Measurements from ENCODE around the gene GIGYF1. TPM values are rescaled to one million over a fixed set of nuclear protein-coding genes. Genes with fewer than 3 reads are reported as not detected.
A peak's percentile ranks its signal among the peaks of the same experiment; 100 is the strongest.

GIGYF1 gene
- total RNA-seq, 1 experiment from 2014 or later = 28.1 TPM

GRCh38 chr7:100686201-100686821 is 7.7 kb downstream of the GIGYF1 start:
- in situ Hi-C loops (cut with HindIII; ENCODE audit: low sequenced_read_pairs) = no loop called here
- no peak for DNase-seq (ENCODE audit: low spot score)

GRCh38 chr7:100685631-100686145 is 8.4 kb downstream of the GIGYF1 start:
- DNase-seq (ENCODE audit: low spot score) = no peak
- in situ Hi-C loops (cut with HindIII; ENCODE audit: low sequenced_read_pairs) = no loop called here

DNA sequence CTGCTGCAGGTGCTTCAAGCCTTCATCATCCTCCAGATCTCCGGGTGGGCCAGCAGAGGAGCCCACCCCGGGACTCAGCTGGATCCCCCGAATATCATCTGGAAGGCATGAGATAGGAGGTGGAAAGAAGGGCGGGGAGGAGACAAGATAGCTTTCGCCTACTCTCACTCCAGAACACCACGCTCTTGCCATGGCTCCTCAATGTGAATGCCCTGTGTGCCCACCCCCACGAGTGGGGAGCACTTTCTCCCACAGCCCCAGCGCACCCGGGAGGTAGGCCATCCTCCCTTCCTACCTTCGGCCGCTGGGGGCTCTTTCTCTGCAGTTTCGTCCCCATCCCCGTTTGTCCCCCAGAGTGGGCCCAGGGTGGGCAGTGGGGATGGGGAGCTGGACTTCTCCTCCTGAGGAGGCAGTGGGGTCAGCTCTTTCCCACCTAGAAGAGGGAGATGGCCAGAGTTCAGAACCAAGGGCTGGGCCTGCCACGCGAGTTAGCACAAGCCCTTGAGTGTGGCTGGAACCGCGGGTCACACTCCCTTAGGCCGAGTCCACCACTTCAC is 8.9 kb downstream of the GIGYF1 start:
- in situ Hi-C loops (cut with HindIII; ENCODE audit: low sequenced_read_pairs) = no loop called here
- no peak for DNase-seq (ENCODE audit: low spot score)

- DNase-seq (ENCODE audit: low spot score) = no peak
- in situ Hi-C loops (cut with HindIII; ENCODE audit: low sequenced_read_pairs) = no loop called here
Measured at GRCh38 chr7:100684534-100685042, 9.5 kb downstream of the GIGYF1 start.

- in situ Hi-C loops (cut with HindIII; ENCODE audit: low sequenced_read_pairs) = no loop called here
- no peak for DNase-seq (ENCODE audit: low spot score)
Measured at GRCh38 chr7:100683659-100684533, 10.2 kb downstream of the GIGYF1 start.

DNA sequence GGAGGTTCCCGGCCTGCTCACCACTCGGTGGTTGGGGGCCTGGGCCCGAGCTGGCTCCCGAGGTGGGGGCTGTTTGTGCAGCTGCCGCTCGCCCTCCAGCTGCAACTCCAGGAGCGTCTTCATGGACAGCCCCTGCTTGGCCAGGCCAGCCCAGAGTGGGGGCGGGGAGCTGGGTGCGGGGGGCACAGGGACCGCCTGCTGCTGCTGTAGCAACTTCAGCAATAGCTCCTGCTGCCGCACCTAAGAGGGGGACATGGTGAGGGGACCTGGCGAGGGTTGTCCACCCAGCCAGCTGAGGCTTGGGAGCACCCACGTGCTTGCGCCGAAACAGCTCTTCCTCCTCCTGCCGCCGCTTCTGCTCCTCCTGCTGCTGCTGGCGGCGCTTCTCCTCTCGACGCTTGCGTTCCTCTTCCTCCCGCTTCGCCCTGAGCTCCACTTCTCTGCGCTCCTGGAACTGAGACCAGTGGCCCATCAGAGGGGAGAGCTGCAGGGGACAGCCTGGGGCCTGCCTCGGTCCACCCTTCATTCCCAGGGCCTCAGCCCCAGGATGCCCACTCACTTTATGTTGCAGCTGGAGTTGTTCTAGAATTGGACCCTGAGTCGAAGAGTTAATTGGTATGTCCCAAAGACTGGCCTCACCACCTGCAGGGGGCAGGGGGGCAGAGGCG is 10.9 kb downstream of the GIGYF1 start:
- in situ Hi-C loops (cut with HindIII; ENCODE audit: low sequenced_read_pairs) = no loop called here
- DNase-seq (ENCODE audit: low spot score) = no peak

DNA sequence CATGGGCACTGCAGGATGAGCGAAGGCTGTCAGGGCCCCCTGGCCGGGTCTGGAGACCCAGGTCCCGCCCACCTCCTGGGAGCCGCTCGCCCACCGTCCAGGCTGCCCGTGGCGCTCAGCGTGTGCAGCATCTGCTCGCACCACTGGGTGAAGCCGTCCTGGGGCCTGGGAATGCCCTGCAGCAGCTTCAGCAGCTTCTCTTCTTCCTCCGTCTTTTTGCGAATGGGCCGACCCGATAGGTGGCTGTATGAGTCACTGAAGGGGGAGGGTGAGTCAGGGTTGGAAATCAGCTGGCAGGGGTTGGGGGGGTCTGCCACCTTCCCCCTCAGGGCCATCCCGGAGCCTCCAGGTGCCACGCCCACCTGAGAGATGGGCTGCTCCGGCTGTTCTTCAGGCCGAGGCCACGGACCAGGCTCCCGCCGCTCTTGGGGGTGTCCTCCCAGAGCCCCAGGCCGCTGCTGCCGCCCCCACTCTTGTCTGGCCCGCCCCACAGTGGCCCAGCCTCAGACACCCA is 11.8 kb downstream of the GIGYF1 start:
- in situ Hi-C loops (cut with HindIII; ENCODE audit: low sequenced_read_pairs) = no loop called here

DNA sequence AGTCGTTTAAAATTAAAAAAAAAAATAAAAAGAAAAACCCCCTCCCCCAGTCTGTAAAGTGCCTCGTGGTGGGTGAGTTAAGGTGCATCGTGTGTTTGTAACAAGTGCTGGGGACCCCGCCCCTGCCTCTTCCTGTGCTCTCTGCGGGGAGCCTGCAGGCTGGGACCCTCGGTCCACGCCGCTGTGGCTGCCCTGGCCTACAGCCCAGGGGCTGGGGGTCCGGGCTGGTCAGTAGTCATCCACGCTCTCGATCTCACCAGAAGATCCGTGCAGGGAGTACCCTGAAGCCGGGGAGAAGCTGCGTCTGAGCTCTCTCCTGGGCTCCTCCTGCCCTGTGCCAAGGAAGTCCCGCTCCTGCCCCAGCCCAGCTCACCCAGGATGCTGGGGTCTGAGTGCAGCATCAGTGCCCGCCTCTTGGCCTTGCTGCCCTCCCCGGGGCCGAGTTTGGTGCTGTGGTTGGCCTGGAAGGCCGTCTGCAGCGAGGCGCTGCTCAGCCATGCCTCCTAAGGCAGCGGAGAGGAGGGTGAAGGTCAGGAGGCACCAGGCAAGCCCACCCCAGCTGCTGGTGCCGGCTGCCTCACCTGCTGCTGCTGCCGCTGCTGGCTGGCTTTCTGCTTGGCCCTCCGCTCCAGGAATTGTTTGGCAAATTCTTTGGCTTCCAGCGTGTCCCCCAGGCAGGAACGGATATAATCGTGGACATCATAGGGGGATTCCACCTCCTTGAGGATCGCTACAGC is 12.4 kb downstream of the GIGYF1 start:
- in situ Hi-C loops (cut with HindIII; ENCODE audit: low sequenced_read_pairs) = no loop called here
- DNase-seq (ENCODE audit: low spot score) = no peak

More for the DNA sequence above, 11.8 kb downstream of the GIGYF1 start:
- DNase-seq (ENCODE audit: low spot score) = no peak

DNA sequence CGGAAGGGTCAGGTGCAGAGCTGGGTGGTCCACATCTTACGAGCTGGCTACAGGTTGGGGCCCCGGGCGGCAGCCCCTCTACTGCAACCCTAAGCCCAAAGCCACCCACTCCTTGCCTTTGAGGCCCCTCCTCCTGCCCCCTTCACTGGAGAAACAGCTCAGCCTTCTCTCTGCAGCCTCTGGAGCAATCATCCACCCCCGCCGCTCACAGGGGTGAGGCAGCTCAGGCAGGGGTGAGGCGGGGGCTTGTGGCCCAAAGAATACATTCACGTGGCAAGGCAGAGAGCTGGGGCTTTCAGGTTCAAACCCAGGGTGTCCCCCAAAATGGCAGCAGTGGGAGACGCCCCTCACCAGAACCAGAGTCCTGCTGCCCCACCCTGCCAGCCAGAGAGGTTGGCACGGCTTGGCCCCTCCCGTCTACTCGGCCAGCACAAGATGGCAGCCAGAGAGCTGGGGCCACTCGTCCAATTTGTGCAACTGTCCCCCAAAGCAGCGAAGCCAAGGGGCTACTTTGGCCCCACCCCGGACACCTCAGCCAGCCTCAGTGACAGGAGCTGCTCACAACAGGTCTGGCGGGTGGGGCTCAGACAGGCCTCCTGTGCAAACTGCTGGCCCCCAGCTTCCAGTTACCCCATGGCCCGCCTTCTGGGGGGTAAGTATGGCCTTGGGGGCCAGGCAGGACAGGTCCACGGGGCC is 13.3 kb downstream of the GIGYF1 start:
- in situ Hi-C loops (cut with HindIII; ENCODE audit: low sequenced_read_pairs) = no loop called here
- DNase-seq (ENCODE audit: low spot score) = no peak

- in situ Hi-C loops (cut with HindIII; ENCODE audit: low sequenced_read_pairs) = no loop called here
- DNase-seq (ENCODE audit: low spot score) = peak; percentile 46
Measured at GRCh38 chr7:100679927-100680575, 14.0 kb downstream of the GIGYF1 start.

DNA sequence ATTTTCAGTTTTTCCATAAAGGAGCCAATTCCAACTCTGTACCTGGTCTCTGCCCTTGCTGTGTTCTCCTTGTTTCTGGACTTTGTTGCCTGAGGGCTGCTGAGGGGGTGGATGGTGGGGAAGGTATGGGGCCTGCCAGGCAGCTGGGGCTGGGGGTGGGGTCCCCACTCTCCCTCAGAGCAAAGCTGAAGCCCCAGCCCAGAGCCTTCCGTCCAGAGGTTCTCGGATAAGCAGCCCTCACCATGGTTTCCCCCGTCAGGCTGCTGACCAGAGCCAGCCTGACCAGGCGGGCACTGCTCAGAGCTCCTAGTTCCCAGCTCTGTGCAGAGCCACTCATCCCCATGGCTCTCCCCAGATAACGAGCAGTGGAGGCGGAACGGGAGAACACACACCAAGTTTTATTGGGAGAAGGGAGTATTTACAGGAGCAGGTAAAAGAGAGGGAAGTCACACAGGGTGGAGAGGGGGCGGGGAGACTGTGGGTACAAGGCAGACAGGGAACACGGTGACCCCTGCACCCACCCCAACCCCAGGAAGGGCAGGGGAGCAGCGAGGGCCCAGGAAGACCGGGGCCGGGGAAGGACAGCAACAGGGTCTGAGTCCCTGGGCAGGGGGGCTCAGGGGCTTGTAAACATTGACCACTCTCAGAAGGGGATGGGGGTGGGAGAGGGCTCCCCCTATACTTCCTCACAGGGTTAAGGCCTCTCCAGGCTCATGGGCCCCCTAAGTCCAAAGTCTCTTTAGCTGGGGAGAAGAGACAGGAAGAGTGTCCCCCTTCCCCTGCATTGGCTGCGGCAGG is 14.7 kb downstream of the GIGYF1 start:
- DNase-seq (ENCODE audit: low spot score) = no peak
- in situ Hi-C loops (cut with HindIII; ENCODE audit: low sequenced_read_pairs) = no loop called here

DNA sequence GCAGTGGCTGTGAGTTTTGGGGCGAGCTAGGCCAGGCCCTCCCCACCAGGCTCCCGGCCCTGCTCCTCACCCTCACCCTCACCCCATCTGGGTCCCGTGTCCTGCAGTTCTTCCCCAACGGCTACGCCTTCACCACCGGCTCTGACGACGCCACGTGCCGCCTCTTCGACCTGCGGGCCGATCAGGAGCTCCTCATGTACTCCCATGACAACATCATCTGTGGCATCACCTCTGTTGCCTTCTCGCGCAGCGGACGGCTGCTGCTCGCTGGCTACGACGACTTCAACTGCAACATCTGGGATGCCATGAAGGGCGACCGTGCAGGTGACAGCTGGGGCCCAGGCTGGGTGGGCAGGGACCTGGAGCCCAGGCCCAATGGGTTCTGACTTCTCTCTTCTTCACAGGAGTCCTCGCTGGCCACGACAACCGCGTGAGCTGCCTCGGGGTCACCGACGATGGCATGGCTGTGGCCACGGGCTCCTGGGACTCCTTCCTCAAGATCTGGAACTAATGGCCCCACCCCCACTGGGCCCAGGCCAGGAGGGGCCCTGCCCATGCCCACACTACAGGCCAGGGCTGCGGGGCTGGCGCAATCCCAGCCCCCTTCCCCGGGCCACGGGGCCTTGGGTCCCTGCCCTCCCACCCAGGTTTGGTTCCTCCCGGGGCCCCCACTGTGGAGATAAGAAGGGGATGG is 15.6 kb downstream of the GIGYF1 start:
- in situ Hi-C loops (cut with HindIII; ENCODE audit: low sequenced_read_pairs) = no loop called here
- no peak for DNase-seq (ENCODE audit: low spot score)

DNA sequence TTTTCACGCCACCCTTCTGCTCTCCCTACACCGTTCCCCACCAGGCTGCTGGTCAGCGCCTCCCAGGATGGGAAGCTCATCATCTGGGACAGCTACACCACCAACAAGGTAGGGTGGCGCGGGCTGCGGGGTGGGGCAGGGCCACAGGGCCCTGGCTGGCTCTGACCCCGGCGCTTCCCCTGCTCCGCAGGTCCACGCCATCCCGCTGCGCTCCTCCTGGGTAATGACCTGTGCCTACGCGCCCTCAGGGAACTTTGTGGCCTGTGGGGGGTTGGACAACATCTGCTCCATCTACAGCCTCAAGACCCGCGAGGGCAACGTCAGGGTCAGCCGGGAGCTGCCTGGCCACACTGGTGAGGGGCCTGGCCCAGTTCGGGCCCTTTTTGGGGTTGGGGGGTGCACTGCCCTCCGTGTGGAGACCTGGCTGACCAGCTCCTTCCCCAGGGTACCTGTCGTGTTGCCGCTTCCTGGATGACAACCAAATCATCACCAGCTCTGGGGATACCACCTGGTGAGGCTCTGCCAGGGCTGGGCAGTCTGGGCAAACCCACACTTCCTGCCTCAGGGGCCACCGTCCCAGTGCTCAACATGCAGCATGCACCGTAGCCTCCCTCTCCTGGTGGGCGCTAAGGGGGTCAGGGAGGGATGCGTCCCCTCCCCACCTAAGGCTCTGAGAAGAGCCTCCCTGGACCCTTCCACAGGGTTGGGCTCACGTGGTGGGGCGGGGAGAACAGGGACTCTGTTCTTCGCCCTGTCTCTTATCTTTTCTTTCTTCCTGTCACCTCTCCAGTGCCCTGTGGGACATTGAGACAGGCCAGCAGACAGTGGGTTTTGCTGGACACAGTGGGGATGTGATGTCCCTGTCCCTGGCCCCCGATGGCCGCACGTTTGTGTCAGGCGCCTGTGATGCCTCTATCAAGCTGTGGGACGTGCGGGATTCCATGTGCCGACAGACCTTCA is 16.5 kb downstream of the GIGYF1 start:
- in situ Hi-C loops (cut with HindIII; ENCODE audit: low sequenced_read_pairs) = no loop called here
- DNase-seq (ENCODE audit: low spot score) = no peak

DNA sequence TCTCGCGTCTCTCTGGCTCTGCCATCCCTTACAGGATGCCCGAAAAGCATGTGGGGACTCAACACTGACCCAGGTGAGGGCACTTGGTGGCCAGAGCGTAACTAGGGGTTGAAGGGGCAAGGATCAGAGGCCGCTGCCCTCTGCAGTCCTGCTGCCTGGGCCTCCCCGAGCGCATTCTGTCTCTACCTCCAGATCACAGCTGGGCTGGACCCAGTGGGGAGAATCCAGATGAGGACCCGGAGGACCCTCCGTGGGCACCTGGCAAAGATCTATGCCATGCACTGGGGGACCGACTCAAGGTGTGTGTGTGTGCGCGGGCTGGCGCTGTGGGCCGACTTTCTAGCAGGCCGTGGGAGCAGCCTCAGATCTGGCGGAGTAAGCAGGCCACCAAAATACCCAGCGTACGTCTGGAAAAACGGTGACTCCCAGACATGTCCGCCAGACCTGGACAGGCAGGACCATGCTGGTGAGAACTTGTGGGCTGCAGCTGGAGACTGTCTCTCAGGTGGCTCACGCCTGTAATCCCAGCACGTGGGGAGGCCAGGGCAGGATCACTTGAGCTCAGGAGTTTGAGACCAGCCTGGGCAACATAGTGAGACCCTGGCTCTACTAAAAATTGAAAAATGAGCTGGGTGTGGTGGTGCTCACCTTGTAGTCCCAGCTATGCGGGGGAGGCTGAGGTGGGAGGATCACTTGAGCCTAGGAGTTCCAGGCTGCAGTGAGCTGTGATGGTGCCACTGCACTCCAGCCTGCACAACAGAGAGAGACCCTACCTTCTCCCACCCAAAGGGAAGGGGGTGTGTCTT is 17.3 kb downstream of the GIGYF1 start:
- DNase-seq (ENCODE audit: low spot score) = no peak
- in situ Hi-C loops (cut with HindIII; ENCODE audit: low sequenced_read_pairs) = no loop called here
